Adrenal gland (tissue), 5 donors: ENCODE measurements around the gene CD248.

ENCODE experiments used
- CTCF ChIP-seq, 6 experiments: fragments of 450-650 bp in 4 of 6; fragments of 200-600 bp in 2 of 6; sonication (generic) in 1 of 6; IDR thresholded peaks; 1 replicate in 5 of 6; 2 replicates in 1 of 6; pipeline versions ENCODE4 v1.5.1 to v1.8.0; 2016 to 2021; ENCODE audit warnings: antibody characterized with exemption in 6 of 6, mild to moderate bottlenecking in 2 of 6, moderate library complexity in 1 of 6
- POLR2A ChIP-seq, 2 donors: fragments of 450-650 bp; IDR thresholded peaks; one replicate each; pipeline ENCODE4 v1.6.1; 2017; ENCODE audit warnings: antibody characterized with exemption in 2 of 2, mild to moderate bottlenecking in 2 of 2, moderate library complexity in 1 of 2
- donor health status: DM: no; HTN: no; CAD: no.

- TF ChIP-seq POLR2A (IDR thresholded peaks at IDR 0.05) (no peak), CTCF (IDR thresholded peaks at IDR 0.05) (no peak)
Observed at GRCh38 chr11:66294626-66295620, 21.9 kb downstream of the CD248 start.
